Brain microvascular endothelial cell (primary cell): ENCODE data around the gene ZBTB40.

Source experiments
- DNase-seq: peaks from one replicate; pipeline ENCODE4 v3.0.0-alpha.2; 2020
- H3K27ac ChIP-seq: fragments of 250-450 bp; sonication (Bioruptor Pico); 2 replicates; pipeline ENCODE4 v1.5.1; 2020; ENCODE audit warnings: mild to moderate bottlenecking, moderate library complexity
- H3K27me3 ChIP-seq: fragments of 250-450 bp; sonication (Bioruptor Pico); replicated peaks from 2 replicates; pipeline ENCODE4 v1.5.1; 2020; ENCODE audit warnings: mild to moderate bottlenecking
- H3K36me3 ChIP-seq: fragments of 250-450 bp; sonication (Bioruptor Pico); replicated peaks from 2 replicates; pipeline ENCODE4 v1.5.1; 2020; ENCODE audit warnings: mild to moderate bottlenecking
- H3K4me3 ChIP-seq: 2 replicates; pipeline ENCODE4 v1.5.1; 2011; ENCODE audit warnings: low read depth, mild to moderate bottlenecking, control low read depth, low read length, moderate library complexity
- in situ Hi-C: cut with HindIII; loops from 2 replicates; pipeline ENCODE4 v1.10.0; 2017; ENCODE audit warnings: low sequenced_read_pairs, low pct_ligation_motif_present
- TF ChIP-seq, protein P1 (sequence below): IDR thresholded peaks from 2 replicates; pipeline ENCODE4 v1.5.1; 2011; ENCODE audit warnings: low read depth, mild to moderate bottlenecking, moderate library complexity, low read length, control low read depth, inconsistent platforms; ENCODE audit errors: missing control alignments

ZBTB40 gene

DNA sequence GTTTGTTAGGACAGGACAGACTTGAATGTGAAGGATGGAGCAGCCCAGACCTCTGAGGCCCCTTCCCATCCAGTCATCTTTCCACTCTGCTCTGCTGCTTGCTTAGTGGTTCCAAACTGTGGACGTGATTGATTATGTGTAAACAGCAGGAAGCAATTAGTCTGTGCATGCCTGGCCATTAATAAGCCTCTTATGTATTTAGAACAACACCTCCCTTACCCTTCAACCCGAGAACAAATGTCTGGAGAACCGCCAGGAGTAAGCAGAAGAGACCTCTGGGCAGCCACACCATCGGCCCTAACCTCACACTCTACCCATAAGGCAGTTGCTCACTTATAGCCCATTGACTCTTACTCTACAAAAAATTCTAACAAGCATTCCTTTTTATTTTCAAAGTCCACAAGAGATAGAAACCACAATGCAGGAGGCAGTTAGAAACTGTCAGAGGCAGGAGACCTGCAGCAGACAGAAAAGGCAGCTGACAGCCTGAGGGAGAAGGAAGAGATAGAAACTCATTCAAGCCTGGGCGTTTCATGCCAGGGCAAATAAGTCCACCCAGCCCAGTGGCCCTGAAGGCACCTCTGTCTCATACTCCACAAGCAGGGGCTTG is 105.8 kb downstream of the ZBTB40 start:
- no peak for DNase-seq
- TF ChIP-seq, protein P1, sequence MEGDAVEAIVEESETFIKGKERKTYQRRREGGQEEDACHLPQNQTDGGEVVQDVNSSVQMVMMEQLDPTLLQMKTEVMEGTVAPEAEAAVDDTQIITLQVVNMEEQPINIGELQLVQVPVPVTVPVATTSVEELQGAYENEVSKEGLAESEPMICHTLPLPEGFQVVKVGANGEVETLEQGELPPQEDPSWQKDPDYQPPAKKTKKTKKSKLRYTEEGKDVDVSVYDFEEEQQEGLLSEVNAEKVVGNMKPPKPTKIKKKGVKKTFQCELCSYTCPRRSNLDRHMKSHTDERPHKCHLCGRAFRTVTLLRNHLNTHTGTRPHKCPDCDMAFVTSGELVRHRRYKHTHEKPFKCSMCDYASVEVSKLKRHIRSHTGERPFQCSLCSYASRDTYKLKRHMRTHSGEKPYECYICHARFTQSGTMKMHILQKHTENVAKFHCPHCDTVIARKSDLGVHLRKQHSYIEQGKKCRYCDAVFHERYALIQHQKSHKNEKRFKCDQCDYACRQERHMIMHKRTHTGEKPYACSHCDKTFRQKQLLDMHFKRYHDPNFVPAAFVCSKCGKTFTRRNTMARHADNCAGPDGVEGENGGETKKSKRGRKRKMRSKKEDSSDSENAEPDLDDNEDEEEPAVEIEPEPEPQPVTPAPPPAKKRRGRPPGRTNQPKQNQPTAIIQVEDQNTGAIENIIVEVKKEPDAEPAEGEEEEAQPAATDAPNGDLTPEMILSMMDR: no peak
- in situ Hi-C loops: no loop called here
- Histone ChIP-seq H3K27me3 (peaks cover 61% of the 10 kb centered on the region), H3K4me3 (no peak overlapping the region), H3K36me3 (no peaks in the 10 kb centered on the region), H3K27ac (no peak overlapping the region)

GRCh38 chr1:22562584-22563583 is 111.2 kb downstream of the ZBTB40 start, which contains the start of gene EPHA8:
TSS of gene EPHA8 (plus strand) at chr1:22563489. CDS start at chr1:22563636, 147 bp downstream.
- in situ Hi-C loops: no loop called here
- peaks cover 76% of the 10 kb centered on the region for H3K27me3 ChIP-seq

DNA sequence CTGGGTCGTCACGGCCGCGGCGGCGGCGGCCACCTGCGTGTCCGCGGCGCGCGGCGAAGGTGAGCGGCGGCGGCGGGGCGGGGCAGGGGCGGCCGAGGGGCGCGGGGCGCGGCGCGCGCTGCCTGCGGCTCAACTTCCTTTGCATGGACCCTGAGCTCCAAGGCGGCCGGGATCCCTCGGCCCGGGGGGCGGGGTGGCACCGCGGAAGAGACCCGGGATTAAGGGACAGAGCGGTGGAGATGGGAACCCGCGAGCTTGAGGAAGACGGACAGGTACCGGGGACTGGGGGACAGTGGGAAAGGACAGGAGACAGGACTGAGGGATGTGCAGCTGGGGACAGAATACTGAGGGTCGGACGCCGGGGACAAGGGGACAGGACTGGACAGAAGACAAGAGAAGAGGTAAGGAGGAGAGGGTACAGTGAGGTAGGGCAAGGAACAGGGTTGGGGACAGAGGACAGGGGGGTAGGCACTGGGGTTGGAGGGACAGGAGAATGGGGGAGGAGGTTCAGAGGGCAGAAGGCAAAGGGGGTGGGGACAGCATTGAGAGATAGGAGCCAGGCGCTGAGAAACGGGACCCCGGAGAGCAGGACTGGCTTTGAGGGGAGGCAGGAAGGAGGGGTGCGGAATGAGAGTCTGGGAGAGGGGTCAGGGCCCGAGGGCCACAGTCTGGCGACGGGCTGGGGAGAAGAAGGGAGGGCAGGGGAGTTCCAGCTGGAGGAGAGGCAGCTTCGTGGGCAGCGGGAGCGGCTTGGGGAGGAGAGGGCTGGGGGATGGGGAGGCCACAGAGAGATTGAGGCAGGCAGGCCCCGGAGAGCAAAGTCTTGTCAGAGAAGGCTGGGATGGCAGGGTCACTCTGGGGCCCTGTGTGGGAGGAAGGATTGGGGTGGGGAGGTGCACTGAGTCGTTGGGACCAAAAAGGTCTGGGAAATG is 112.3 kb downstream of the ZBTB40 start:
- Histone ChIP-seq H3K4me3 (no peak overlapping the region), H3K27me3 (peaks cover 82% of the 10 kb centered on the region), H3K36me3 (no peaks in the 10 kb centered on the region), H3K27ac (no peak overlapping the region)
- in situ Hi-C loops: no loop called here
- no peak for DNase-seq
- TF ChIP-seq, protein P1: no peak

More at GRCh38 chr1:22562584-22563583, 111.2 kb downstream of the ZBTB40 start, which contains the start of gene EPHA8:
- TF ChIP-seq, protein P1: no peak
- Histone ChIP-seq H3K36me3 (no peaks in the 10 kb centered on the region), H3K4me3 (no peak within 1 kb of the TSS), H3K27ac (no peak within 1 kb of the TSS)
- no peak for DNase-seq

GRCh38 chr1:22566161-22566560 is 114.5 kb downstream of the ZBTB40 start:
- TF ChIP-seq, protein P1: no peak
- Histone ChIP-seq H3K36me3 (no peaks in the 10 kb centered on the region), H3K27me3 (peaks cover 71% of the 10 kb centered on the region), H3K27ac (no peak overlapping the region), H3K4me3 (no peak overlapping the region)
- no peak for DNase-seq
- in situ Hi-C loops: no loop called here

DNA sequence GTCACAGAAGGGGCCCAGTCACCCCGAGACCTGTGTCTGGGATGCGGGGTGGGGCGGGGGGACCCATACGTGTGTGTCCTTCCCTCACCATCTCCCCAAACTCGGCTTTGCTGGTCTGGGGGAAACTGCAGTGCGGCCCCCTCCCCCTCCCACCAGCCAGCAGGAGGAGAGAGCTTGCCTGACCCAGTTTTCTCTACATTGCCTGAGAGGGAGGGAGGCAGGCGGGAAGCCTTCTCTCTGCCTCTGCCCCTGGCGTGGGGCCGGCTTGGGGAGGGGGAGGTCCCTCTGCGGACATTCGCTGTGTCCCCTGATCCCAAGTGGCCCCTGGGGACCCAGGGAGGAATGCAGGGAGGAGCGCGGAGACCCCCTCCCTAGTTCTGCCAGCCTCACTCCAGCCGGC is 115.5 kb downstream of the ZBTB40 start:
- Histone ChIP-seq H3K27me3 (peaks cover 61% of the 10 kb centered on the region), H3K4me3 (no peak overlapping the region), H3K36me3 (no peaks in the 10 kb centered on the region), H3K27ac (no peak overlapping the region)
- in situ Hi-C loops: no loop called here
- TF ChIP-seq, protein P1: no peak
- no peak for DNase-seq
